Epithelial cell of proximal tubule (primary cell): ENCODE measurements around the gene ZSCAN16. TPM values are rescaled to one million over a fixed set of nuclear protein-coding genes. Genes with fewer than 3 reads are reported as not detected.

ENCODE experiments used
- DNase-seq: peaks from one replicate; pipeline ENCODE4 v3.0.0-alpha.2; 2011; ENCODE audit warnings: low read depth
- H3K4me3 ChIP-seq: 2 replicates; pipeline ENCODE4 v1.5.1; 2011; ENCODE audit warnings: low read depth, mild to moderate bottlenecking, low read length
- CTCF ChIP-seq: conservative IDR thresholded peaks from 2 replicates; pipeline ENCODE4 v1.5.1; 2012; ENCODE audit warnings: low read depth, mild to moderate bottlenecking, low read length
- total RNA-seq: library from RNA; depleted of rRNA; stranded (reverse); fragments of >200 nt; gene quantifications from 2 replicates; pipeline ENCODE4 v1.2.3, GENCODE V29; 2015

Gene ZSCAN16
- total RNA-seq, 1 donor from 2014 or later = 7.4 TPM

- no peak for DNase-seq
- no peak for TF ChIP-seq CTCF
- no peak overlapping the region for H3K4me3 ChIP-seq
These were observed 33.9 kb downstream of the ZSCAN16 start for GRCh38 chr6:28158318-28158717.

DNA sequence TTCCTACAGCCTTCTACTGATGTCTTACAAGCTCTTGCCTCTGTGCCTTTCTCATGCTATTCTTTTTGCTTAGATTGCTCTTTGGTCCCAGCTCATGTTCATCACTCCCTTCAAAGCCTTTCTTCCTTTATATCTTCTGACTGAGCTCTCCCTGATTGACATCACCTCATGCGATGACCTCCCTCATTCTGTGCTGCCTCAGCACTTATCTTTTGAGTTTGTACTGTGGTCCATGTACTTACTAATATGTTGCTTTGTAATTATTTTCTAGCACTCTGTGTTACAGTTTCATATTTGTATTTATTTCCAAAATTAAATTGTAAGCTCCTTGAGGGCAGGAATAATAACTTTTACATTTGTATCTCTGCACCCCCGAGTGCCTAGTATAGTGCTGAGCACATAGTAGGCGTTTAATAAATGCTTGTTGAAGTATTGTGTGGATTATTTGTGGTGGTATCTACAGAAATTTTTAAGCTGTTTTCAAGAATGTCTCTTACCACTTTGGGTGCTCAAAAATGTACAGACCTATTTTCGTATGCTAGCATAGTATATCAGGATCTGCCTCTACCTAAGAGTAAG, 34.7 kb downstream of the ZSCAN16 start:
- no peak for DNase-seq
- TF ChIP-seq CTCF = no peak
- H3K4me3 ChIP-seq = no peak overlapping the region

DNA sequence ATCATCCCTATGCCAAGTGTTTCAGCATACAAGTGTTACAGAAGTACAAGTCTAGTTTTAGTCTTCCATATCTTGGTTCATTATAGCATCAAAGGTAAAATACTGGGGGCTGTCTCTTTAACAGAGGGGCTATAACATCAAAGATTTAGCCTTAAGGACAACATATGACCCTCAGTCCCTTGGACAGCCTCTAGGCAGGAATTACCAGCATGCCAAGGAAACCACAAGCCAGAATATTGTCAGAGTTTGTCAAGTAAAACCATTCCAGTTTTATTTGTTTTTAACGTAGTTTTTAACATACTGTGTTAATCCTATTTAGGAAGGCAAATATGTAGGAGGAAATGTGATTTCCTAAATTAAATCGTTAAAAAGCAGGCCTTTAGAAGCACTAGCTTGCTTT, 35.8 kb downstream of the ZSCAN16 start:
- no peak for DNase-seq
- no peak for TF ChIP-seq CTCF
- H3K4me3 ChIP-seq = no peak overlapping the region

- peak overlapping the region; percentile 60 for H3K4me3 ChIP-seq
- DNase-seq = no peak
- TF ChIP-seq CTCF = no peak
These were observed 37.1 kb downstream of the ZSCAN16 start for GRCh38 chr6:28161410-28162079.

DNA sequence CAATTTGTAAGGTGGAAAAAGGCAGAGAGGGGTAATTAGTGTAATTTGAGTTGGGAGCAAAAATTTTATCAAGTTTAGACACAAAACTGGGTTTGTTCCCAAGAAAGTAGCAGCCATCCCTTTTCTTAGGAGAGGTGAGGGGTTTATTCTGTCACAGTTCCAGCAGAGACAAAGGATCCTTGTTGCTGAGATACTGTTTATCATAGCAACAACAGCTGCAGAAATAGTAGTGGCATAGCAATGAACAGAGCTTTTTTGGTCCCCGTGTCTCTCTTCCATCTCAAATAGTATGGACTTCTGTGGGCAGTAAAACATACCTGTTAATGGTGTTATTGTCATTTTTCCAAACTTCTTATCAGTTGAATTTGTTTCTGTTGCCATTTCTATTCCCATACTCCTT, 41.2 kb downstream of the ZSCAN16 start:
- no peak for TF ChIP-seq CTCF
- H3K4me3 ChIP-seq = no peak overlapping the region
- no peak for DNase-seq

GRCh38 chr6:28167068-28167467, 42.7 kb downstream of the ZSCAN16 start:
- TF ChIP-seq CTCF = no peak
- peak; percentile 79 for DNase-seq

GRCh38 chr6:28167926-28168325, 43.5 kb downstream of the ZSCAN16 start:
- no peak for DNase-seq
- no peak overlapping the region for H3K4me3 ChIP-seq
- no peak for TF ChIP-seq CTCF

More at GRCh38 chr6:28167068-28167467, 42.7 kb downstream of the ZSCAN16 start:
- no peak overlapping the region for H3K4me3 ChIP-seq
